ENCODE results near the gene UBAC2.
A peak's percentile ranks its signal among the peaks of the same experiment; 100 is the strongest.
"Not testable (repeated sequence)": the region's sequence is repeated elsewhere in the genome, so short reads cannot be mapped to it uniquely, and the experiment has no call there.

Gene UBAC2

DNA sequence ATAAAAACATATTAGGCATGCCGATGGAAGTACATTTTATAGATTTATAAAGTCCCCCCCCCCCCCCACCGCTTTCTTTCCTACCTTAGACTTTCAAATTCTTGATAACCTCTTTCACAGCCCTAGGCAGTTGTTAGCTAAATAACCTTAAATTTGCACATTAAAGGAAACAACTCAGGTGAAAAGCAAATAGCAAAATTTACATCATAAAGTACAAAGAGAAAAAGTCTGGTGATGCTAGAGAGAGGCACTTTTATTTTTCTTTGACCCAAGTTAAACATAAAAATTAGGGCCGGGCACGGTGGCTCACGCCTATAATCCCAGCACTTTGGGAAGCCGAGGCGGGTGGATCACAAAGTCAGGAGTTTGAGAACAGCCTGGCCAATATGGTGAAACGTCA, 15.0 kb upstream of the UBAC2 start:
- DNase-seq (ENCODE audit: low read depth), result no peak

- no peak for DNase-seq (ENCODE audit: low read depth)
Observed at GRCh38 chr13:99190147-99190985, 10.3 kb upstream of the UBAC2 start.

DNA sequence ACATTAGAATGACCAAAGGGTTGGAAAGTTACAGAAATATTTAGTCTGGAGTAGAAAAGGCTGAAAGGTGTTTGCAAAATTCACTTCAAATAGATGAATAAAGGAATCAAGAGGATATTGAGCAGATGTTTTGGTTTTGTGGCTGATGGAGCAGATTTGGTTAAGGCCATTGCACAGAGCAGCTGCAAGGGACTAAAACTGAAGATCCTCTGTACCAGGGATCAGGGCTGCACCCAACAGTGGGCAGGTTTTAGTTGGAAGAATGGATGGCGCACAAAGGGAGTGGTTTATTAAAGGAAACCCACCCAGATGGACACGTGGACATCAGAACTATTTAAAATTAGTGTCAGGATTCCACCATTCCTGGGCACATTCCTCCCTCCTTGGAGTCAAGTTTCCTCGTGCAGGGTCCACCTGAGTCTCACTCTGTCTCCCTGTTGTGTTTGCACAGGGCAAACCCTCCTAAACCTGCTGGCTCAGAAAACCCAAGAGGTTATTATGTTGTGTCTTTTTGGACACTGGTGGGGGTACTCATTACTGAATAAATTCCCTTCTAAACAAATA, 9.2 kb upstream of the UBAC2 start:
- DNase-seq (ENCODE audit: low read depth), result no peak

GRCh38 chr13:99191900-99192399, 8.7 kb upstream of the UBAC2 start:
- DNase-seq (ENCODE audit: low read depth), result peak; percentile 69

GRCh38 chr13:99192480-99192879, 8.2 kb upstream of the UBAC2 start:
- no peak for DNase-seq (ENCODE audit: low read depth)

DNA sequence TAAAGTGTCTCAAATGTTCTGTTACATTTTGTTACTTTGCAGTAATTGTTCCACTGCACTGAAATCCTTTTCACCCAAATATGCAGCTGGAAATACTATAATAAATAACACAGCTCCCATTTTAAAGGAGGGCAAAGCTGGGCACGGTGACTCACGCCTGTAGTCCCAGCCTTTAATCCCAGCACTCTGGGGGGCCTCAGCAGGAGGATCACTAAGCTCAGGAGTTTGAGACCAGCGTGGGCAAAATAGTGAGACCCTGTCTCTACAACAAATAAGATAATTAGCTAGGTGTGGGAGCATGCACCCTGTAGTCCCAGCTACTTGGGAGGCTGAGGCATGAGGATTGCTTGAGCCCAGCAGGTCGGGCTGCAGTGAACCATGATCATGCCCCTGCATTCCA, 7.5 kb upstream of the UBAC2 start:
- no peak for DNase-seq (ENCODE audit: low read depth)

DNA sequence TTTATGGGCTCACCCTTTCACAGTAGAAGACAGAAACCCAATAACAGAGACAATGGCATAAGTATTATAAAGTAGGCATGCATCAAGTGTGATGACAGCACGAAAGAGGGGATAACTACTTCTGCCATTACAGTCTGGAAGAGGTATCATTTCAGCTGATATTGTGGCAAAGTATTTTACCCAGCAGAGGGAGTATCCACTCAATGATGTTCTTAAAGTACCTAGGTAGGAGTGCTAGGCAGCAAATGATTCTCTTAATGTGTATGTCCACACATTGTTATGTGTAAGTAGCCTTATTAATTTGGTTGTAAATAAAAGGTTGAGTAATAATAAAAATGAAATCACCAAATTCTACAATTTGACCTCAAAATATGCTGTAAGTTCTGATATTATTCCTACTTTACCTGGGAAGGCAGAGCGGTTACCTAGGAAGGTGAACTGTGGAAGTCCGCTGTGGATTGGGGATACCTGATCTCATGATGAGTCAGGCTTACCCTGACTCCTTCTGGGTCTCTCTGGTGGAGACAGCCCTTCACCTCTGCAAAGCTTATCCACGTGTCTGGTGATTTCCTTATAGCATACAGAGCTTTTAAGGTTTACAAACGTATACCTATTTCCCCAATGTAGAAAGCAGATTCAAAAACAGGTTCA, 4.1 kb upstream of the UBAC2 start:
- no peak for DNase-seq (ENCODE audit: low read depth)

DNA sequence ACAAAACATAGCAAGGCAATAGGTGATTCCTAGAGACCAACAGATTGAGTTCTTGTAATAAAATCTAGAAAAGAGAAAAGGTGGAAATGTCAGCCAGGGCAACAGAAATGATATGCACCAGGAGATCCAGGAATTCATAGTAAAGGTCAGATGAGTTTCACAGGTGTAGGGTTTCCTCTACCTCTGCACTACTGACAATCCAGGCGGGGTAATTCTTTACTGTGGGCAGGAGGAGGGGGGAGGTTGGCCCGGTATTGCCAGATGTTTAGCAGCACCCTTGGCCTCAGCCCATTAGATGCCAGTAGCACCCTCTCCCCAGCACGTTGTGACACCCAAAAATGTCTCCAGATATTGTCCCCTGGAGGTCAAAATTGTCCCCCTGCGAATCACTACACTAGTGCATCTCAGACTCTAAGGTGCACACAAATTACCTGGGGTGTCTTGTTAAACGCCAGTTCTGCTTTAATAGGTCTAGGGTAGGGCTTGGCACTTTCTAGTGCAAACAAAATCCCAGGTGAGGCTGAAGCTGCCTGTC, 3.5 kb upstream of the UBAC2 start:
- DNase-seq (ENCODE audit: low read depth), result no peak

DNA sequence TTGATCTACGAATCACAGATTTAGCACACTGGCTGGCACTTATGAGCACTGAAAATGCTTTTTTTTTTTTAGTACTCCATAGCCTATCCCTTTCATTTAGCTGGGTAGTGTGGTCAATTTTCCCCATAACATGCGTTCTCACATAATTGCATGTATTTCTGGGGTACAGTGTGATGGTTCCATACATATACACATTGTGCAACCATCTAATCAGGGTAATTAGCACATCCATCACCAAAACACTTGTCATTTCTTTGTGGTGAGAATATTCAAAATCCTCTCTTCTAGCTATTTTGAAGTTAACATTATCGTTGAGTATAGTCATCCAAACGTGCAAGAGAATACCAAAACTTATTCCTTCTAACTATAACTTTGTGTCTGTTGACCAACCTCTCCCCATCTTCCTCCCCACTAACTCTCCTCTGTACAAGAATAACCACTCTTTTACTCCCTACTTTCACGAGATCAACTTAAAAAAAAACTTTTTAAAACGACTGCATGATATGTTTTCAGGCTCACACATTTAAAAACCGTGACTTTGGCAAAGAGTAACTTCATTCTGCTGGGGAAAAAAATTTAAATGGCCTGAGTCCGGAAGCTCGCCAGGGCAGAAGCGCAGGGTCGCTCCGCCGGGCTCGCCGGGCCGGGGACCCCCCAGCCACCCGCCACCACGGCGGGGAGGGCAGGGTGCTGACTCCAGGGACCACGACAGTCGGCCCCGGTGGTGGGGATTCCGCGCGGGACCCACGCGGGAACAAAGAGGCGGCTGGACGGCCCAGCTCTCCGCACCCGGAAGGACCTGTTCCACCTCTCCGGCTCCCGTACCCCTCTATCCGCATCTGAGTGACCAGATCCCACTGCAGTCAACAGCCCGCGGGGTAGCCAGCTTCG, 868 bp upstream of the UBAC2 start:
- peak; percentile 25 for DNase-seq (ENCODE audit: low read depth)

DNA sequence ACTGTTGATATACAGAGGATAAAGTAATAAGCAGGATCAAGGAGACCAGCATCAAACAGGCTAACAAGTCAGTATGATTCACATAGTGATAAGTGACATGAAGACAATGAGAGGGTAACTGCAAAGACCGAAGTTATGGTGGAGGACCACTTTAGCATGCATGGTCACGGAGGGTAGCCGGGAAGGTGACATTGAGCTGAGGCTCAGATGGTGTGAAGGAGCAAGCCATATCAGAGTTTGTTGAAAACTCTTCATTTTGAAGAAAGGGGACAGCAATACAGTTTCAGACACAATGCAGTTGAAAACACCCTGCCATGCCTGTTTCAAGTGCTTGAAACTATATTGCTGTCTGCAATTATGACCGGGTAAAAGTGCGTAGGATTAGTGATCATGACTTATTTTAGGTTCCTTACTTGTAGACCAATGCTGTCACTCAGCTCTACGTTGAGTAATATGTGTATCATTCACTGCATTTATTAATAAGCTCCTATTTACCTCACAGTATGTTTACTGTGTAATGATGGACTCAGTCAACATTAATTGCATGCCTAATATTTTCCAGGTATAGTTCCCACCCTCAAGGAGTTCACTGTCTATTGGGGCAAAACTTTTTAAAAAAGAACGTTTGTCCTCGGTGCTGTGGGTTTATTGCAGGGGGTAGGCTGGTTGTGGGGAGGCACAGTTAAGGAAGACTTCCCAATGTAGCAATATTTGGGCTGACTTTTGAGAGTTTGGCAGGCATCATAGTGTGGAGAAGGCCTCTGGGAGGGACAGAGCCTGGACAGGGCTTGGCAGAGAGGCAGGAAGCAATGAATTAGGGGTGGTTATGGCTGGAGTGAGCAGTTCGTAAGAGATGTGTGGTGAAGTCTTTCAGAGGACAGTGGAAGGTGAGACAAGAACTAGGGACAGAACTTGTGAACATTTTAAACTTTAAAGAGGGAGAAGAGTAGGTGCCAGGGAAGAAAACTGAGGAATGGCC, 3.2 kb downstream of the UBAC2 start:
- no peak for DNase-seq (ENCODE audit: low read depth)

- no peak for DNase-seq (ENCODE audit: low read depth)
Observed at GRCh38 chr13:99205621-99206220, 5.1 kb downstream of the UBAC2 start.

DNA sequence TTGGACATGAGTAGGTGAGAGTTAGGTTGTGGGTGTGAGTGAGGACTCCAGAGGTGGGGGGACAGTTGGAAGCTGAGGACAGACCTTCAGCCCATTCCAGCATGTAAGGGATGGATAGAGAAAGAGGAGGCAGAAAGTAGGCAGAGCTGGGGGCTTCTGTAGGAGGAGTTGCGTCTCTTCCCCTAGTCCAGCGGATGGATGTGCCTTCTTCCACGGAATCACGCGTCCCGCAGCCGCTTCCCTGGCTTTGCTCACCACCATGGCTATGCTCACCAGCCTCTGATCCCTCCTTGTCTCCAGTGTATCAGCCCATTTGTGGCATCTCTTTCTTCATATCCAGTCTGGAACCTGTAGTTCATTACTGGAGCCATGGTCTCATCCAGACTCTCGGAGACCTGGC, 5.6 kb downstream of the UBAC2 start:
- no peak for DNase-seq (ENCODE audit: low read depth)

- no peak for DNase-seq (ENCODE audit: low read depth)
Observed at GRCh38 chr13:99206873-99207272, 6.2 kb downstream of the UBAC2 start.

- DNase-seq (ENCODE audit: low read depth), result no peak
Observed at GRCh38 chr13:99207511-99207910, 6.9 kb downstream of the UBAC2 start.

GRCh38 chr13:99208185-99208584, 7.5 kb downstream of the UBAC2 start:
- no peak for DNase-seq (ENCODE audit: low read depth)

DNA sequence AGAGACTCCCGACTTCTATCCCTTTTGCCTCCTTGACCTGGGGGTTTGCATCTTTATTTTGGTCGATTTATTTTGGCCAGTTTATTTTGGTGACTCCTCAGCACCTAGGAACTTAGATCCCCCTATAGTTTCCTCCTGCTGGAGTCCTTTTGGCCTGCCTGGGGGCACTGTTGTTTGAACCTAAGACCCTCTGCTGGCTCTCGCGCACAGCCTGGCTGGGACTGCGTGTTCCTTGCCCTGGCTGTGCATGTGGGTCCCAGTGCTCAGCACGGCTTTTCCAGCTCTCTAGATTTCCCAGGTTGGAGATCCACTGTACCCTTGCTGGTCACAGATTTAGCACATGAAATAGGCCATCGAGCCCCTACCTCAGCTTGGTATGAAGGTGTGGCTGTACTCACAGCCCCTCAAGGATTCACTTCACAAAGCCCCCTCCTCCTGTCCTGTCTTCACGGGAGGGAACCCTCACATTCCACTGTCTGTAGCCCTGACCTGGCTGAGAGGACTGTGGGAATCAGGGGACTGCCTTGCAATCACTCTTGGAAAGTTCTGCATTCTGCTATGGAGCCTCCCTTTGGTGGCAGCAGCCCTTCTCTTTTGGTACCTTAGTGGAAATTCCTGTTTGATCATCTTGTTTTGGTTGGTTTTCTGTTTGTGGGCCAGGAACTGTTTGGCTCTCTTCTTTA, 8.3 kb downstream of the UBAC2 start:
- DNase-seq (ENCODE audit: low read depth), result no peak

- not testable (repeated sequence) for DNase-seq (ENCODE audit: low read depth)
Observed at GRCh38 chr13:99210627-99211026, 10.0 kb downstream of the UBAC2 start.

DNA sequence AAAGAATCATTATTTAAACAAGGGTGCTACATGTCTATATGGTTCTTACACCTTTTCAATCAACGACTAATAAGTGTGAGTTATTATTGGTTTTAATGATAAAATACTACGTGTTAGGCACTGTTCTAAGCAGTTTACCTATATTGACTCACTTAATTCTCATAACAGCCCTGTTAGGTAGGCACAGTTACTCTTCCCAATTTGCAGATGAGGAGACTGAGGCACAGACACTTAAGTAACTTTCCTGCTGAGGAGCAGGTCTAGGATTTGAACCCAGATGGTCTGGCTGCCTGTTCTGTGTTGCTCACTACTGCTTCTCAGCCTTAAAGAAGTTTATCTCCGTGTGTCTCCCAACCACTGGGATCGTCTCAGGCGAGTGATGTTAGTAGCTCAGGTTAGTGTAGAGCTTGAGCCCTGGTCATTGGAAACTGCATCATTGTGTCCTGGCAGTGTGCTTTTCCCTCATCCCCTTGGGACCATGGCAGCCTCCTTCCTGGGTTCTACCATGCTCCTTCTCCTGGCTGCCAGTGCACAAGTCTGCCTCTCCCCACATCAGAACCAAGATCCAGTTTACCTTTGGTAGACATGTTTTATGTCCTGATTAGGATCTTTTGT, 10.9 kb downstream of the UBAC2 start:
- DNase-seq (ENCODE audit: low read depth), result no peak

DNA sequence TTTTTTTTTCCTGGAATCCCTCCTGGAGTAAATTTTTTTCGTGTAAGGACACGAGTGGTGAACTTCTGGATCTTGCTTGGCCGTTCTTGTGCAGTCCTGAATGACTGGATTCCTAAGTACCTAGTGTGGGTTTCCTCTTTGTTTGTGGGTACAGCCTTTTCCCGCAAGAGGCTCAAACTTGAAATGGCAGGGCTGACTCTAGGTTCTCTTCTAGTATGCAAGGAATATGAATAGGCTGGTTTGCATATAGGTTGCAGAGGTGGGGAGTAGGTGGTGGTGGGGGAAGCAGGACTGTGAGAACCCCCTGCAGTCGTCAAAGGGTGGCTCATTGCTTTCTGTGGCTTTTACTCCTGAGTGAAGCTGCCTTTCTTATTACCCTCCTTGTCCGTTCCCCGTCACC, 13.6 kb downstream of the UBAC2 start:
- no peak for DNase-seq (ENCODE audit: low read depth)
